Fibroblast of villous mesenchyme (primary cell): Measurements from ENCODE around the gene SHKBP1. TPM values are rescaled to one million over a fixed set of nuclear protein-coding genes. Genes with fewer than 3 reads are reported as not detected.

ENCODE experiments used
- DNase-seq: peaks from one replicate; pipeline ENCODE4 v3.0.0-alpha.2; 2010; ENCODE audit warnings: low read depth
- H3K4me3 ChIP-seq: 2 replicates; pipeline ENCODE4 v1.5.1; 2011; ENCODE audit warnings: low read depth, mild to moderate bottlenecking, low read length
- total RNA-seq: library from RNA; depleted of rRNA; stranded (reverse); fragments of >200 nt; gene quantifications from 2 replicates; pipeline ENCODE4 v1.2.3, GENCODE V29; 2012
- TF ChIP-seq, protein P1 (sequence below): IDR thresholded peaks from 2 replicates; pipeline ENCODE4 v1.5.1; 2012; ENCODE audit warnings: low read depth, mild to moderate bottlenecking, low read length; ENCODE audit not compliant: insufficient read depth

Gene SHKBP1
- total RNA-seq, 1 donor = 17.7 TPM

DNA sequence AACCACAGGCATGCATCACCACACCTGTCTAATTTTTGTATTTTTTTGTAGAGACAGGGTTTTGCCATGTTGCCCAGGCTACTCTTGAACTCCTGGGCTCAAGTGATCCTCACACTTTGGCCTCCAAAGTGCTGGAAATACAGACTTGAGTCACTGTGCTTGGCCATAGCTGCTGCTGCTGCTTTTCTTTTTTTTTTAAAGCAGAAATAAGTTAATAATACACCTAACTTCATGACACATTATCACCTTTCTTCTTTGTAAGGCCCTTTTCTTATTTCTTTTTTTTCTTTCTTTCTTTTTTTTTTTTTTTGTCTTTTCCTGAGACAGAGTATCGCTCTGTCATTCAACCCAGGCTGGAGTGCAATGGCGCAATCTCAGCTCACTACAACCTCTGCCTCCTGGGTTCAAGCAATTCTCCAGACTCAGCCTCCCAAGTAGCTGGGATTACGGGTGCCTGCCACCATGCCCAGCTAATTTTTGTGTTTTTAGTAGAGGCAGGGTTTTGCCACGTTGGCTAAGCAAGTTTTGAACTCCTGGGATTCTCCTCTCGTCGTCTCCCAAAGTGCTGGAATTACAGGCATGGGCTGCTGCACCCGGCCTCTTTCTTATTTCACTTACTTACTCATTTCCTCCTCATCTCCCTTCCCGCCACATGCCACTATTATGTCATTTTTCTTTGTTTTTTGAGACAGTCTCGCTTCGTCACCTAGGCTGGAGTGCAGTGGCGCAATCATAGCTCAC is 8.7 kb downstream of the SHKBP1 start:
- peak; percentile 48 for DNase-seq
- TF ChIP-seq, protein P1, sequence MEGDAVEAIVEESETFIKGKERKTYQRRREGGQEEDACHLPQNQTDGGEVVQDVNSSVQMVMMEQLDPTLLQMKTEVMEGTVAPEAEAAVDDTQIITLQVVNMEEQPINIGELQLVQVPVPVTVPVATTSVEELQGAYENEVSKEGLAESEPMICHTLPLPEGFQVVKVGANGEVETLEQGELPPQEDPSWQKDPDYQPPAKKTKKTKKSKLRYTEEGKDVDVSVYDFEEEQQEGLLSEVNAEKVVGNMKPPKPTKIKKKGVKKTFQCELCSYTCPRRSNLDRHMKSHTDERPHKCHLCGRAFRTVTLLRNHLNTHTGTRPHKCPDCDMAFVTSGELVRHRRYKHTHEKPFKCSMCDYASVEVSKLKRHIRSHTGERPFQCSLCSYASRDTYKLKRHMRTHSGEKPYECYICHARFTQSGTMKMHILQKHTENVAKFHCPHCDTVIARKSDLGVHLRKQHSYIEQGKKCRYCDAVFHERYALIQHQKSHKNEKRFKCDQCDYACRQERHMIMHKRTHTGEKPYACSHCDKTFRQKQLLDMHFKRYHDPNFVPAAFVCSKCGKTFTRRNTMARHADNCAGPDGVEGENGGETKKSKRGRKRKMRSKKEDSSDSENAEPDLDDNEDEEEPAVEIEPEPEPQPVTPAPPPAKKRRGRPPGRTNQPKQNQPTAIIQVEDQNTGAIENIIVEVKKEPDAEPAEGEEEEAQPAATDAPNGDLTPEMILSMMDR = no peak
- no peak overlapping the region for H3K4me3 ChIP-seq

DNA sequence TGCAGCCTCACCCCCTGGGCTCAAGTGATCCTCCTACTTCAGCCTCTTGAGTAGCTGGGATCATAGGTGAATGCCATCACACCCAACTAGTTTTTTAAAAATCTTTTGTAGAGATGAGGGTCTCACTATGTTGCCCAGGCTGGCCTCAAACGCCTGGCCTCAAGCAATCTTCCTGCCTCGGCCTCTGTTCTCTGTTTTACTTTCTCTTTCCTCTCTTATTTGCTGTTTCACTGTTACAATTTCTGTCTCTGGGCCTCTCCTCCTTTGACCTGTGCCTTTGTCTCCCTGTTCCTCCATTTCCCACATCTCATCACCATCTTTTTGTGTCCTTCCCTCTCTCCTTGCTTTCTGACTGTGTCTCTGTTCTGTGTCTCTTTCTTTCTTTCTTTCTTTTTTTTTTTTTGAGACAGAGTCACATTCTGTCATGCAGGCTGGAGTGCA is 9.3 kb downstream of the SHKBP1 start:
- TF ChIP-seq, protein P1 = no peak
- DNase-seq = no peak
- no peak overlapping the region for H3K4me3 ChIP-seq

DNA sequence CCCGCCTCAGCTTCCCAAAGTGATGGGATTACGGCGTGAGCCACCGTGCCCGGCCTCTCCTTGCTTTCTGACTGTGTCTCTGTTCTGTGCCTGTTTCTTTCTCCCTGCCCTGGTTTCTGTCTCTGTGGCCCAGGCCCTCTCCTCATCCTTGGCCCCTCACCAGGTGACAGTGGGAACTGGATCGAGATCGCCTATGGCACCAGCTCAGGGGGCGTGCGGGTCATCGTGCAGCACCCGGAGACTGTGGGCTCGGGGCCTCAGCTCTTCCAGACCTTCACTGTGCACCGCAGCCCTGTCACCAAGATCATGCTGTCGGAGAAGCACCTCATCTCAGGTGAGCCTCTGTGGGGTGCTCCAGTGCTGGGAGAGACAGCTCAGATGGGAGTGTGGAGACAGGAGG is 9.9 kb downstream of the SHKBP1 start:
- H3K4me3 ChIP-seq = no peak overlapping the region
- no peak for DNase-seq
- TF ChIP-seq, protein P1 = no peak

DNA sequence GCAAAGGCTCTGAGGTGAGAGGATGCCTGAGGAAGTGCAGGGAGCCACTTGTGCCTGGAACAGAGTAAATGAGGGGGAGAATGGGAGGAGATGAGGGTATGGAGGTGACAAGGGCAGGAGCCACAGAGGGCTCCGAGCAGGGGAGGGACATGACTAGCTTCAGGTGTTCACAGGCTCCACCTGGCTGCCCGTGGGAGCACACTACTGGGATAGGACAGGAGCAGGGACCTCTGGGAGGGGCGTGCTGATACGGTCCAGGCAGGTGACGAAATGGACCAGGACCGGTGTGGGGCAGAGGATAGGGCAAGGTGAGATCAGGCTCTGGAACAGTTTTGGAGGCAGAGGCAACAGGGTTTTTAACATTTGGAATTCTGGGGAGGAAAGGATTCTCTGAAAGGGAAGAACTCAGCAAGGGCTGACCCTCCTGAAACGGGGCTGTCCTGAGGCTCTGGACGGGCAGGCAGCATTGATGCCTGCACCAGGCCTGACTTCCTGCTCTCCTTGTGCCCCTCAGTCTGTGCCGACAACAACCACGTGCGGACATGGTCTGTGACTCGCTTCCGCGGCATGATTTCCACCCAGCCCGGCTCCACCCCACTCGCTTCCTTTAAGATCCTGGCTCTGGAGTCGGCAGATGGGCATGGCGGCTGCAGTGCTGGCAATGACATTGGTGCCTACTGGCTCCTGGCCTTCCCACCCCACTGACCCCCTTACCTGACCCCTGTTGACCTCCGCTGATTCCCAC is 11.6 kb downstream of the SHKBP1 start:
- H3K4me3 ChIP-seq = no peak overlapping the region
- TF ChIP-seq, protein P1 = no peak
- DNase-seq = no peak

DNA sequence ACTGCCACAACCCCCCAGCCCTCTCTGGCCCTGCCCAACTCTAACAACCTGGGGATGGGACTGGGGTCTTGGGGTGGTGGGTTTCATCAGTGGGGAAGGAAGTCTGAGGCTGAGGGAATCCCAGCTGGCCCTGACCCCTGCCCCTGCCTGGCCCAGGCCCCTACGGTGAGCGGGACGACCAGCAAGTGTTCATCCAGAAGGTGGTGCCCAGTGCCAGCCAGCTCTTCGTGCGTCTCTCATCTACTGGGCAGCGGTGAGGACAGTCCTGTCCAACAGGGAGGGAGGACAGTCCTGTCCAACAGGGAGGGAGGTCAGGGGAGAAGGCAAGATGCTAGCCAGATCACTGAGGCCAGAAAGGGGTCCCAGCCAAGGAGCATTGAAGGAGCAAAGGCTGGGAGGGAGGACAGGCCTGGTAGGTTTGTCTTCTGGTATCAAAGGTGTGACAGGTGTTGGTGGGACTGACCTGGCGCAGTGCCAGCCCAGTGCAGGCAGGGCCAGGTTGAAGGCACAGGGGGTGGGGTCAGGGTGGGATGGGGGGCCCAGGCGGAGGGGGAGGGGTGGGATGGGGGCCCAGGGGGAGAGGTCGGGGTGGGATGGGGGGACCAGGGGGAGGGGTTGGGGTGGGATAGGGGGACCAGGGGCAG is 12.4 kb downstream of the SHKBP1 start:
- DNase-seq = no peak
- no peak overlapping the region for H3K4me3 ChIP-seq
- TF ChIP-seq, protein P1 = no peak

DNA sequence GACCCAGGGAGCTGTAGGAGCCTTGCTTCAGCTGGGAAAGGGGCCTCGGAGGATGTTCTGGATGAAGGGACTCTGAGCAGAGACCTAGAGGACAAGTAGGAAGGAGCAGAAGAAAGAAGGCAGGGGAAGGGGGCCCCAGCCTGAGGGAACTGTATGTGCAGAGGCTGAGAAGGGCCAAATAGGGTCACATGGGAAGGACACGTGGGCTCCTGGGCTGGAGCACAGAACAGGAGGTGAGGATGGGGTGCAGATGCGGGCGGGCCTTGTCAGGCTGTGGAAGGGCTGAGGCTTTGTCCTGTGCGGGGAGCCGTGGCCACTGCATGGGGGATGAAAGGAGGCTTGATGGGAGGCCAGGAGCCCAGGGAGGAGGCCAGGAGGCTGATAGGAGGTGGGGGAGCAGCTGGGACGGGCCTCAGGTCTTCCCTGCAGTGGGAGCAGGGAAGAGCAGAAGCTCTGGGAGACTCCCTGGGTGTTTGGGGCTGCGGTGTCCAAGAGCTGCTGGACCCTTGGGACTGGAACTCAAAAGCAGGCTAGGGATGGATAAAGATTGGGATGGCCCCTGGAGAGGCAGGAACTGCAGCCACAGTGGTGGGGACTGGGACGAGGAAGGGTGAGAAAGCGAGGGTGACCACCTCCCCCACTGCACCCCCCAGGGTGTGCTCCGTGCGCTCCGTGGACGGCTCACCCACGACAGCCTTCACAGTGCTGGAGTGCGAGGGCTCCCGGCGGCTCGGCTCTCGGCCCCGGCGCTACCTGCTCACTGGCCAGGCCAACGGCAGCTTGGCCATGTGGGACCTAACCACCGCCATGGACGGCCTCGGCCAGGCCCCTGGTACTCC is 13.1 kb downstream of the SHKBP1 start:
- DNase-seq = no peak
- TF ChIP-seq, protein P1 = no peak
- H3K4me3 ChIP-seq = no peak overlapping the region
